Right ventricle myocardium inferior (tissue), 1 donor: Measurements from ENCODE around the gene ALDH3B1. TPM values are rescaled to one million over a fixed set of nuclear protein-coding genes. Genes with fewer than 3 reads are reported as not detected.

Source experiments
- ATAC-seq: fragments of 200-7000 bp; cut with Tn5 transposase; one replicate; pipeline ENCODE4 v1.9.1; 2020; ENCODE audit warnings: mild to moderate bottlenecking, moderate library complexity
- DNase-seq: peaks from one replicate; pipeline ENCODE4 v3.0.0; 2021; ENCODE audit errors: missing footprints
- intact Hi-C: fragments of 100-400 bp; cut with DNase I; formaldehyde crosslinking; loops from one replicate; pipeline ENCODE4 v1.11.0; 2022
- total RNA-seq: library from RNA; stranded (reverse); fragmentation: NEBNext Ultra II Directional; extraction: Animal tissue kit (Norgen Biotek cat#: 25700); gene quantifications from one replicate; pipeline ENCODE4 v1.2.1, GENCODE V29; 2021
- donor health status: DM: no; HTN: yes; CAD: no; lungs with severe emphysema.

Gene ALDH3B1
- total RNA-seq, 1 donor from 2014 or later = 3.5 TPM

DNA sequence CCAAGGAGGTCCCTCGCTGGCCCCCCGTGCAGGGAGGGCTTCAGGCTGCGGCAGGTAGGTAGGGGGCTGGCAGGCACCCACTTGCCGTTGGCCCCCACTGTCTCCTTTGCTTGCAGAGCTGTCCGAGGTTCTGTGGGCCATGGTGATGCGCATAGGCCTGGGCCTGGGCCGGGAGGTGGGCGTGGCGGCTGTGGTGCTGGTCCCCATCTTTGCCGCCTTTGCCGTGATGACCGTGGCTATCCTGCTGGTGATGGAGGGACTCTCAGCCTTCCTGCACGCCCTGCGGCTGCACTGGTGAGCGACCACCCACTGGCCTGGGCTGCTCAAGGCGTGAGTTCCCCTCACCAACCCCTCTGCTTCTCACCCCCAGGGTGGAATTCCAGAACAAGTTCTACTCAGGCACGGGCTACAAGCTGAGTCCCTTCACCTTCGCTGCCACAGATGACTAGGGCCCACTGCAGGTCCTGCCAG is 40.3 kb downstream of the ALDH3B1 start:
- intact Hi-C loops = no loop called here
- DNase-seq (no peak), ATAC-seq (no peak)

DNA sequence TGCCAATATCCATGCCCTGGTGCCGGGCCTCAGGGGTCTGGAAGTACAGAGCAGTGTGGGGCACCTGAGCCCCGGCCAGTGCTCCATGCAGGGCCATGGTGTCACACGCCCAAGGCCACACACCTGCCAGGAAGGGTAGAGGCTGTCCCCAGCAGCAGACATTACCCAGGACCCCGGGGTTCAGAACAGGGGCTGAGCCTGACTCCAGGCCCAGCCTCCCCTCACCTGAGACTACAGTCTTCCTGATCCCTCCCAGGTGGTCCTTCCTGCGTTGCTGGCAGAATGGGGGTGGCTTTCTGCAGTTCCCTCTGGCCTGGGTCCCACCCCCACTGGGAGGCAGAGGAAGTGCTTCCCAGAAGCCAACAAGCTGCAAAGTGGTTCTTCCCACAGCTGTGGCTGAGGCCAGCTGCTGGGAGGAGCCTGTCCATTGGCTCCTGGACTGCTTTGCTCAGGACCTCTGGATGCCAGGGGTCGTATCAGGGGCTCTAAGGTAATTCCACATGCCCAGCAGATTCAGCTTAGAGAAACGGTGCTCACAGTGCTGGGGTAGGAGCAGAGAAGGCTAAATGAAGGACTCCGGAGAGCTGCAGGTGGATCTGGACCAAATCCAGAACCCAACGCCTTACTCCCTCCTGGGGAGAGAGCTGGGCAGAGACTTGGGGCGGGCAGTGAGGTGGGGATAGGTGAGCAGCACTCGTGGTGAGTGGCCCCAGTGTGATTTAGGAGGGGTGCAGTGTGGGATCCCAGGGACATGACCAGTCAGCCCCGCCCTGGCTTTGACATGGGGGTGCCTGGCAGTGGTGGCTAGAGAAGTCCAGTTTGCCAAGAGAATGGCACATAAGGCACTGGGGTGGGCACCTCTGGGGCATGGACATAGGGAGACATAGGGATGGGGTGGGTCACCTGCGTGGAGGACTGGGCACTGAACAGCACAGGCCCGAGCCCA is 41.3 kb downstream of the ALDH3B1 start:
- DNase-seq (peak; percentile 51), ATAC-seq (no peak)
- intact Hi-C loops = no loop called here

DNA sequence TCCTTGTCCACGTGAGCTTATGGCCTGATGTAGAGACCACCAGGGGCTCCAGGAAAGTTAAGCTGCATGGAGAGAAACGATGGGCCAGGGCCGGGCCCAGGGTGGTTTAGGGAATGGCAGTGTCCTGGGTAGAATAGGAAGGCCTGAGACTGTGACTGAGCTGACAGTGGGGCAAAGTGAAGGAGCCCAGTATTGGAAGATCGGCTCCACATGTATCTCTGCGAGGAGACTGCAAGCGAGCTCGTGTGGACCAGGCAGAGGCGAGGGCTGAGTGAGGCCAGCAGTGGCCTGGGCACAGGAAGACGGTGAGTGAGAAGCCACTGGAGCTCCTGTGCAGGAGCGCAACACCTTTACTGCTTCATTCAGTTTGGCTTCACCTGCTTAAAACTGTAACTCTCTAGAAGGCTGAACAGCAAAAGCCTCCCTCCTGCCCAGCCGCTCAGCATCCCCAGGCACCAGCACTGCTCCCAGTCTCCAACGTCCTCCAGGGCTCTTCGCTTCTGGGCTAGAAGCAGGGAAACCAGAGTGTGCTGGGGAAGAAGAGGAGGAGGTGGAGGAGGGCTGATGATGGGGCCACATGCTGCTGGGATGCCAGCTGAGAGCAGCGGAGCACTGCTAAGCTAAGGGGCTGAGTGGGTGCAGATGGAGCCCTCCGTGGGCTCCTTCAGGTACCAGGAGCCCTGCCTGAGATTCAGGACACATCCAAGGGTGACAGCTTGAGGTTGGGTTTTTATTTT is 42.2 kb downstream of the ALDH3B1 start:
- no peak for ATAC-seq
- intact Hi-C loops = no loop called here
- DNase-seq = peak; percentile 39

DNA sequence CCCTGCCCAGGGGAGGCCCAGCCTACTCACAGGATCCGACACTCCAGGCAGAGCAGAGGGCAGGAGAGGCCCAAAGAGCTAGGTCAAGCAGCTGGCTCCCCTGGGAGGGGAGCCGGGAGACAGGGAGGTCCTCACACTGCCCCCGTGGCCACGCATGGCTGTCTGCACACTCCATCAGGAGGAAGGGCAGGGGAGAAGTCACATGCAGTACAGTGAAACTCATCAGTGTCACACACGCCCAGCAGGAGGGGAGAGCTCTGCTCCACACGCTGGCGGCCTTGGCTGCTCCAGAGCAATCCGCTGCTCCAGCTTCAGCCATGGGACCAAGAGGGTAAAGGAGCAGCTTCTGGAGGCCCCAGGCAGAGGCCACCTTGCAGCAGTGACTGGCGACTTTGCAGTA is 43.0 kb downstream of the ALDH3B1 start:
- intact Hi-C loops = no loop called here
- peak; percentile 23 for ATAC-seq
- no peak for DNase-seq

- no peak for ATAC-seq
- intact Hi-C loops = no loop called here
- DNase-seq = no peak
Observed at GRCh38 chr11:68053981-68054812, 44.1 kb downstream of the ALDH3B1 start.

- DNase-seq (no peak), ATAC-seq (no peak)
- intact Hi-C loops = loop anchor here (5.0 kb wide), 1 partner anchor 1971 kb away; no protein-coding TSS in a partner anchor
Observed at GRCh38 chr11:68056317-68057285, 46.5 kb downstream of the ALDH3B1 start.

GRCh38 chr11:68057807-68058206 is 47.7 kb downstream of the ALDH3B1 start:
- intact Hi-C loops = loop anchor here (5.0 kb wide), 1 partner anchor 1969 kb away; no protein-coding TSS in a partner anchor
- DNase-seq (no peak), ATAC-seq (no peak)

GRCh38 chr11:68061508-68061907 is 51.4 kb downstream of the ALDH3B1 start:
- DNase-seq (no peak), ATAC-seq (no peak)
- intact Hi-C loops = no loop called here

DNA sequence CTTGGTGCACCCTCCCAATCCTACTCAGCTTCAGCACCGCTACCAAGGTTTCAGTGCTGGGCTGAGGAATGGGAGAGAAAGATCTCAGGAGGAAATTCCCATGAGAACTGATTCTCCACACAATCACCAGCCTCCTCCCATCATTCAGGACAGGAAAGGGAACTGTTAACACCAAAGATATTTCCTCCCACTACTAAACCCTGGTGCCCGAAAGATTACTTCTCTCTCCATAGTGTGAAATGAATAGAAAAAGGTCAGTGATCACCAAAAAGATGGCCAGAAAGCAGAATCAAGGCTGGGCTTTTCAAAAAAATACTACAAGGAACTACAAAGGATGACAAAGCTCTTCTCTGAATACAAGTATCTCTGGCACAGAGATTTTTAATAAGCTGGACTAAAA is 54.8 kb downstream of the ALDH3B1 start:
- DNase-seq = no peak
- intact Hi-C loops = no loop called here
- ATAC-seq = no peak

GRCh38 chr11:68065841-68066240 is 55.7 kb downstream of the ALDH3B1 start:
- no peak for ATAC-seq
- intact Hi-C loops = no loop called here
- DNase-seq = no peak

GRCh38 chr11:68066742-68067141 is 56.6 kb downstream of the ALDH3B1 start:
- ATAC-seq (peak; percentile 67), DNase-seq (no peak)
- intact Hi-C loops = no loop called here

- DNase-seq = no peak
- intact Hi-C loops = no loop called here
- ATAC-seq = no peak
Observed at GRCh38 chr11:68067991-68068390, 57.9 kb downstream of the ALDH3B1 start.

GRCh38 chr11:68071281-68072048 is 61.3 kb downstream of the ALDH3B1 start:
- ATAC-seq = no peak
- no peak for DNase-seq
- intact Hi-C loops = no loop called here

GRCh38 chr11:68074584-68075352 is 64.6 kb downstream of the ALDH3B1 start:
- intact Hi-C loops = no loop called here
- DNase-seq = no peak
- ATAC-seq = no peak

DNA sequence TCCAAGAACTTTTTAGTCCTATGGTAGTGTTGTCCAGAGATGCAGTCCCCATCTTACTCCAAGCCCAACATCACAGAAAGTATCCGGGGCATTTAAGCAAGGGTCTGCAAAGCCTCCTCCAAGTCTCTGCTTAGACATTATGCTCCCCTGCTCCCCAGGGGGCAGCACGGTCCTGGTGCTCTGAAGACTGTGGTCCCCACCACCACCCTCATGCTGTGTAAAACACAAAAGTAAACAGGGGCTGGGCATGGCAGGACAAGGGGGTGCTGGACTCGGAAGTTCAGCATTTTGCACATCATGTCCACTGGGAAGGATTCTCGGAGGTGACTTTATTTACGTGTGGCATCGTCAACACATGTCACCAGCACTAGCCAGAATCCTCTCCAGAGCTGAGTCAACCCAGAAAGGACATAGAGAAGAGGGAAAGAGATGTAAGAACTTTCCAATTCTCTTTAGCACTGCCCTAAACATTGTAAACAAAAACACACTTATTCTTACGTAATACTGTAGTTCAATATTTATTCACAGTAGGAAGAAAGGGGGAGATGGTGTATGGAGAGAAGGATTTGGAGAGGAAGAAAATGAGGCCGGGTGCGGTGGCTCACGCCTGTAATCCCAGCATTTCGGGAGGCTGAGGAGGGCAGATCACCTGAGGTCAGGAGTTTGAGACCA is 66.4 kb downstream of the ALDH3B1 start:
- intact Hi-C loops = no loop called here
- ATAC-seq = no peak

More for the DNA sequence above, 66.4 kb downstream of the ALDH3B1 start:
- no peak for DNase-seq
